HS-27A (cell line): ENCODE measurements around the gene TCP11L1.
"Not testable (repeated sequence)": the region's sequence is repeated elsewhere in the genome, so short reads cannot be mapped to it uniquely, and the experiment has no call there.

Experiments used
- DNase-seq: peaks from one replicate; pipeline ENCODE4 v3.0.0-alpha.2; 2012; ENCODE audit warnings: low read depth, missing footprints

The TCP11L1 gene

GRCh38 chr11:33029218-33029617 lies 10.2 kb upstream of the TCP11L1 start:
- DNase-seq: not testable (repeated sequence)

GRCh38 chr11:33033493-33033892 lies 5.9 kb upstream of the TCP11L1 start:
- DNase-seq: no peak

GRCh38 chr11:33035011-33035410 lies 4.4 kb upstream of the TCP11L1 start:
- no peak for DNase-seq

- no peak for DNase-seq
Observed at GRCh38 chr11:33040033-33040861, 875 bp downstream of the TCP11L1 start.

- DNase-seq: no peak
Observed at GRCh38 chr11:33040862-33041453, 1.6 kb downstream of the TCP11L1 start.

- no peak for DNase-seq
Observed at GRCh38 chr11:33043221-33043830, 4.0 kb downstream of the TCP11L1 start.

GRCh38 chr11:33044285-33044756 lies 4.9 kb downstream of the TCP11L1 start:
- peak; percentile 89 for DNase-seq

- DNase-seq: no peak
Observed at GRCh38 chr11:33045551-33046255, 6.3 kb downstream of the TCP11L1 start.

- not testable (repeated sequence) for DNase-seq
Observed at GRCh38 chr11:33048701-33049100, 9.3 kb downstream of the TCP11L1 start.

GRCh38 chr11:33049565-33050408 lies 10.4 kb downstream of the TCP11L1 start:
- DNase-seq: not testable (repeated sequence)

- no peak for DNase-seq
Observed at GRCh38 chr11:33052231-33052630, 12.9 kb downstream of the TCP11L1 start.

GRCh38 chr11:33055375-33055774 lies 16.0 kb downstream of the TCP11L1 start:
- DNase-seq: no peak

- DNase-seq: no peak
Observed at GRCh38 chr11:33057284-33057683, 17.9 kb downstream of the TCP11L1 start.

GRCh38 chr11:33059331-33060007 lies 20.1 kb downstream of the TCP11L1 start:
- DNase-seq: no peak

GRCh38 chr11:33060271-33060670 lies 20.9 kb downstream of the TCP11L1 start:
- no peak for DNase-seq

- no peak for DNase-seq
Observed at GRCh38 chr11:33062137-33062536, 22.8 kb downstream of the TCP11L1 start.

- no peak for DNase-seq
Observed at GRCh38 chr11:33063326-33063881, 24.0 kb downstream of the TCP11L1 start.

GRCh38 chr11:33064033-33064825 lies 24.9 kb downstream of the TCP11L1 start:
- no peak for DNase-seq

GRCh38 chr11:33064866-33065265 lies 25.5 kb downstream of the TCP11L1 start:
- DNase-seq: no peak
